ENCODE results near the gene KCNMB2.

Gene KCNMB2

DNA sequence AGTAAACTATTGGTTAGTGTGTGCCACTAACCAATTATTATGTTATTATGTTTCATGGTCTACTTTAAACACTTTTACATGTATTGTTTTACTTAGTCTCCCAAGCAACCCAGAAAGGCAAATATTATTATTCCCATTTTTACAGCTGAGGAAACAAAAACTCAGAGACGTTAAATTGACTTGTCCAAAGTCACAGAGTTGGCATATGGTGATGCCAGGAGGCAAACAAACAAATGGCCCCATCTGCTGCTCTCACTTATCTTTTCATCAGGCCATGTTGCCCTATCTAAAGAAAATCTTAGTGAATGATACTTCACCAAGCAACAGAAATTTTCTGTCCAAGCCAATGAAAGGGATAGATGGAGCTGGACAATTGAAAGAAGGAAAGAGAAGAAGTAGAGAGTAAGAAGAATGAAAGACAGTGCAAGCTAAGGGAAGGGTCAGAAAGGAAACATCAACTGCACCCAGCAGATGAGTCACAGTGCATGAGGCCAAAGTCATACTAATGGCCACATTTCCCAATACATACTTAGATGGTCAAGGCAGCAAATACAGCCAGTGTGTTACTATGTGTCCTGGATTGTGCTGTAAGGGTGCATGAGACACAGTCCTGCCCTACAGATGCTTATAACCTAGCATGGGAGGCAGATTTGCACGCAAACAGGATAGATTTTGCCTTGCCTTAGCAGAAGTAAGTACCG, 266.9 kb downstream of the KCNMB2 start:
- DNase-seq (ENCODE audit: extremely low spot score) = no peak
- ChIA-PET POLR2A (no interaction called here), CTCF (no interaction called here)
- TF ChIP-seq ELF4 (IDR thresholded peaks at IDR 0.05) (no peak), LEF1 (IDR thresholded peaks at IDR 0.05; ENCODE audit: borderline replicate concordance) (no peak), ZNF384 (IDR thresholded peaks at IDR 0.05) (no peak), NFRKB (IDR thresholded peaks at IDR 0.05) (no peak), BHLHE40 (IDR thresholded peaks at IDR 0.05; ENCODE audit: borderline replicate concordance) (no peak), L3MBTL2 (conservative IDR thresholded peaks at IDR 0.05) (no peak), FOXK2 (IDR thresholded peaks at IDR 0.05) (no peak), CTBP1 (IDR thresholded peaks at IDR 0.05; ENCODE audit: borderline replicate concordance) (no peak), TARDBP (IDR thresholded peaks at IDR 0.05) (no peak), FOXA1 (IDR thresholded peaks at IDR 0.05) (no peak), SUZ12 (IDR thresholded peaks at IDR 0.05) (no peak), SP1 (IDR thresholded peaks at IDR 0.05) (no peak), FOXM1 (IDR thresholded peaks at IDR 0.05; ENCODE audit: borderline replicate concordance) (no peak), HDGF (IDR thresholded peaks at IDR 0.05; ENCODE audit: borderline replicate concordance) (no peak)
- TF ChIP-seq, protein P1, sequence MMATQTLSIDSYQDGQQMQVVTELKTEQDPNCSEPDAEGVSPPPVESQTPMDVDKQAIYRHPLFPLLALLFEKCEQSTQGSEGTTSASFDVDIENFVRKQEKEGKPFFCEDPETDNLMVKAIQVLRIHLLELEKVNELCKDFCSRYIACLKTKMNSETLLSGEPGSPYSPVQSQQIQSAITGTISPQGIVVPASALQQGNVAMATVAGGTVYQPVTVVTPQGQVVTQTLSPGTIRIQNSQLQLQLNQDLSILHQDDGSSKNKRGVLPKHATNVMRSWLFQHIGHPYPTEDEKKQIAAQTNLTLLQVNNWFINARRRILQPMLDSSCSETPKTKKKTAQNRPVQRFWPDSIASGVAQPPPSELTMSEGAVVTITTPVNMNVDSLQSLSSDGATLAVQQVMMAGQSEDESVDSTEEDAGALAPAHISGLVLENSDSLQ (IDR thresholded peaks at IDR 0.05) = no peak

DNA sequence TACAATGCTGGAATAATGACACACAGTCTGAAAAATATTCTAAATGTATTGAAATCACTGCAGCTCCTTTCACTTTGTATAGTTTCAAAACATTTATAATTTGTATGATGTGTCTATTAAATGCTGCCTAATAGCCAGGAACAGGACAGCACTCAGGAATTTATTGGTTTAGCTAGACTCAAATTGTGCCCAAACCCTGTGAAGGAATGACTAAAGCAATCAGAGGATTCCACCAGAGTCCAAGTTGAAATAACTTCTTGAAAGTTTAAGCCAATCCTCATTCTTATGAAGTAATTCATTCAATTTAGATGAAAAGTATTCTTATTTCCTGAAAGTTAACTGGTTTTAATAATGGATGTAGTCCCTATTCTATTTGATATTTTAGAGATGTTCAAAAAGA, 268.4 kb downstream of the KCNMB2 start:
- no peak for DNase-seq (ENCODE audit: extremely low spot score)
- ChIA-PET POLR2A (no interaction called here), CTCF (no interaction called here)
- TF ChIP-seq FOXM1 (IDR thresholded peaks at IDR 0.05; ENCODE audit: borderline replicate concordance) (no peak), TARDBP (IDR thresholded peaks at IDR 0.05) (no peak), SP1 (IDR thresholded peaks at IDR 0.05) (no peak), L3MBTL2 (conservative IDR thresholded peaks at IDR 0.05) (no peak), FOXK2 (IDR thresholded peaks at IDR 0.05) (no peak), NFRKB (IDR thresholded peaks at IDR 0.05) (no peak), SUZ12 (IDR thresholded peaks at IDR 0.05) (no peak), ZNF384 (IDR thresholded peaks at IDR 0.05) (no peak), CTBP1 (IDR thresholded peaks at IDR 0.05; ENCODE audit: borderline replicate concordance) (no peak), FOXA1 (IDR thresholded peaks at IDR 0.05) (no peak), ELF4 (IDR thresholded peaks at IDR 0.05) (no peak), ARNT (IDR thresholded peaks at IDR 0.05) (no peak), BHLHE40 (IDR thresholded peaks at IDR 0.05; ENCODE audit: borderline replicate concordance) (no peak), LEF1 (IDR thresholded peaks at IDR 0.05; ENCODE audit: borderline replicate concordance) (no peak), HDGF (IDR thresholded peaks at IDR 0.05; ENCODE audit: borderline replicate concordance) (no peak)
- TF ChIP-seq, protein P1 (IDR thresholded peaks at IDR 0.05) = no peak

DNA sequence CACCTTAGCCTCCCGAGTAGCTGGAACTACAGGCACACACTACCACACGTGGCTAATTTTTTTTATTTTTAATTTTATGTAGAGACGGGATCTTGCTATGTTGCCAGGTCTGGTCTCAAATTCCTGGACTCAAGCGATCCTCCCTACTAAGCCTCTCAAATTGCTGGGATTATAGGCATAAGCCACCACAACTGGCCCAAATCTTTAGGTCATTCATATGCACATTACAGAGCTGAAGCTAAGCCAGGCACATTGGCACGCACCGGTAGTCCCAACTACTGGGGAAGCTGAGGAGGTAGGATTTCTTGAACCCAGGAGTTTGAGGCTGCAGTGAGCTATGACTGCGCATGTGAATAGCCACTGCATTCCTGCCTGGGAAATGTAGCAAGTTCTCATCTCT, 269.5 kb downstream of the KCNMB2 start:
- no peak for TF ChIP-seq SP1 (IDR thresholded peaks at IDR 0.05)
- ChIA-PET CTCF (no interaction called here), POLR2A (no interaction called here)
- no peak for DNase-seq (ENCODE audit: extremely low spot score)

DNA sequence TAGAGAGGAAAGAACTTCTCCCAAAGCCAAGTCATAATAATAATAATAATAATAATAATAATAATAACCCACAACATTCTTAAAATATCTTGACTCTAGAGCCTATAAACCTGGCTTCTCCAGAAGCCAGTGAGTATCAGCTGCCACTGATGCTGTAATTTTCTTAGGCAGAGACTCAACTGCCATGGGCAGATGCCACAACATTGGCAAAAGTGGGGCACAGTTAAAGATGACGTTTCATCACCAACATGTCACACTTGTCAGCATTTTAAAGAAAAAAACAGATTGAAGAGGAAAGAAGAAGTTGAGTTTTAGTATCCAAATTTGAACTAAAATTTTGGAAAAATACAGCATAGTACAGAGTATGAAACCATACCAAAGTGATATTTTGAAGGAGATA, 270.4 kb downstream of the KCNMB2 start:
- no peak for DNase-seq (ENCODE audit: extremely low spot score)
- ChIA-PET CTCF (no interaction called here), POLR2A (no interaction called here)
- TF ChIP-seq HDGF (IDR thresholded peaks at IDR 0.05; ENCODE audit: borderline replicate concordance) (no peak), SUZ12 (IDR thresholded peaks at IDR 0.05) (no peak), ELF4 (IDR thresholded peaks at IDR 0.05) (no peak), ARNT (IDR thresholded peaks at IDR 0.05) (no peak)

DNA sequence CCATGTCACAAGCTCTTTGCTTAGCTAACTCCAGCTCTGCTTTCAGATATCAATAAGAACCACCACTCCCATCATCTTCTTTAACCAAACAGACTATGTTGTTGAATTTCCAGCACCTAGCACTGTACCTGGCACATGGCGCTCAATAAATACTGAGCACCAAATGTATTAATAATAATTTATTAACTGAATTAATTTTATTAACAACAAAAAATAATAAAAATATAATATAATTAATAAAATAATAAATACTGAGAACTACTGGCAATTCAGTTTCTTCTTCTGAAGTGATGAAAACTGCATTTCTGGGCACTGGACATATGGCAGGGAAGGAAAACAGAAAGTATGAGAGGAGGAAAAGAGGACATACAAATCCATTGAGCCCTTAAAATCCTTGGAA, 271.5 kb downstream of the KCNMB2 start:
- ChIA-PET POLR2A (no interaction called here), CTCF (no interaction called here)
- no peak for DNase-seq (ENCODE audit: extremely low spot score)
- TF ChIP-seq TARDBP (IDR thresholded peaks at IDR 0.05) (no peak), SP1 (IDR thresholded peaks at IDR 0.05) (no peak), BHLHE40 (IDR thresholded peaks at IDR 0.05; ENCODE audit: borderline replicate concordance) (no peak), SUZ12 (IDR thresholded peaks at IDR 0.05) (no peak), NFRKB (IDR thresholded peaks at IDR 0.05) (no peak), LEF1 (IDR thresholded peaks at IDR 0.05; ENCODE audit: borderline replicate concordance) (no peak), HDGF (IDR thresholded peaks at IDR 0.05; ENCODE audit: borderline replicate concordance) (no peak), FOXM1 (IDR thresholded peaks at IDR 0.05; ENCODE audit: borderline replicate concordance) (no peak), ZNF384 (IDR thresholded peaks at IDR 0.05) (no peak), FOXA1 (IDR thresholded peaks at IDR 0.05) (no peak), FOXK2 (IDR thresholded peaks at IDR 0.05) (no peak), L3MBTL2 (conservative IDR thresholded peaks at IDR 0.05) (no peak), CTBP1 (IDR thresholded peaks at IDR 0.05; ENCODE audit: borderline replicate concordance) (no peak)

DNA sequence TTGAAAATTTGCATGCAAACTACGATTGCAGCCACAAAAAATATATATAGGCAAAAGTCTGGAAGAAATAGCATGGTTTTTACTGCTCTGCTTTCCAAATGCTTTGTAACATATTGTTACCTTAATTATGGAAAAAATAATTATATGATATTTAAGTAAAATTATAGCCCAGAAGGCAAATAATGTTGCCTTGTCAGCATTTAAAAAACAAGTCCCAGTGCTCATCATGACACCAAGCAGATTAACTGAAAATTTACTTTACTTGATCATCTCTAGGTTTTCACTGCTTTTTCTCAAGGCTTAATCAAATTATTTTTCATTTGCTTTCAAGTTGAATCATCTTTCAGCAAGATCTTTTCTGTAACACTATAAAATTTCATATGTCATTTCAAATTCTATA, 272.5 kb downstream of the KCNMB2 start:
- no peak for TF ChIP-seq SP1 (IDR thresholded peaks at IDR 0.05)
- no peak for TF ChIP-seq BHLHE40 (IDR thresholded peaks at IDR 0.05; ENCODE audit: borderline replicate concordance)
- no peak for TF ChIP-seq LEF1 (IDR thresholded peaks at IDR 0.05; ENCODE audit: borderline replicate concordance)
- no peak for TF ChIP-seq FOXA1 (IDR thresholded peaks at IDR 0.05)
- no peak for TF ChIP-seq ELF4 (IDR thresholded peaks at IDR 0.05)
- TF ChIP-seq ARNT (IDR thresholded peaks at IDR 0.05) = no peak
- no peak for TF ChIP-seq HDGF (IDR thresholded peaks at IDR 0.05; ENCODE audit: borderline replicate concordance)
- TF ChIP-seq, protein P1 (IDR thresholded peaks at IDR 0.05) = no peak
- TF ChIP-seq ZNF384 (IDR thresholded peaks at IDR 0.05) = no peak
- TF ChIP-seq FOXM1 (IDR thresholded peaks at IDR 0.05; ENCODE audit: borderline replicate concordance) = no peak
- POLR2A ChIA-PET = no interaction called here
- CTCF ChIA-PET = no interaction called here
- no peak for DNase-seq (ENCODE audit: extremely low spot score)

Measured in HEK293T (cell line).